Inflammatory macrophage (primary cell): Measurements from ENCODE around the gene DUSP6.

ENCODE experiments used
- DNase-seq, 2 donors: peaks; one replicate each; pipeline ENCODE4 v3.0.0-alpha.2; 2020 to 2022
- total RNA-seq, 18 experiments: gene quantifications; one replicate each; lab custom pipeline; 2026; ENCODE audit warnings: mixed read lengths in 6 of 18, inconsistent platforms in 2 of 18; lab: John Stamatoyannopoulos, UW

DUSP6 gene
- total RNA-seq: 44.1 to 425 (median 116) reads per million in 18 experiments

- DNase-seq: peak; percentile 98 to 99
Measured at GRCh38 chr12:89352492-89353187, at the start of gene DUSP6. Gene DUSP6 (minus strand): TSS chr12:89352501. CDS start chr12:89352039, 462 bp downstream.

- DNase-seq: no peak
Measured at GRCh38 chr12:89401433-89402058, 49.2 kb upstream of the DUSP6 start.

GRCh38 chr12:89400415-89400814 lies 48.1 kb upstream of the DUSP6 start:
- no peak for DNase-seq

- DNase-seq: no peak
Measured at GRCh38 chr12:89395712-89396111, 43.4 kb upstream of the DUSP6 start.

GRCh38 chr12:89393551-89394121 lies 41.3 kb upstream of the DUSP6 start:
- DNase-seq: peak; percentile 58 to 77

GRCh38 chr12:89392391-89392790 lies 40.1 kb upstream of the DUSP6 start:
- peak; percentile 42 to 62 for DNase-seq

- DNase-seq: no peak
Measured at GRCh38 chr12:89391726-89392336, 39.5 kb upstream of the DUSP6 start.

- DNase-seq: peak; percentile 78 to 84
Measured at GRCh38 chr12:89390802-89391673, 38.7 kb upstream of the DUSP6 start.

- DNase-seq: peak; percentile 65 to 67
Measured at GRCh38 chr12:89389755-89390661, 37.7 kb upstream of the DUSP6 start.

- DNase-seq: no peak
Measured at GRCh38 chr12:89386138-89386537, 33.8 kb upstream of the DUSP6 start.

- no peak for DNase-seq
Measured at GRCh38 chr12:89384807-89385206, 32.5 kb upstream of the DUSP6 start.

- peak; percentile 41 to 69 for DNase-seq
Measured at GRCh38 chr12:89384050-89384758, 31.9 kb upstream of the DUSP6 start.

GRCh38 chr12:89383235-89384049 lies 31.1 kb upstream of the DUSP6 start:
- peak; percentile 48 to 52 for DNase-seq

- DNase-seq: peak; percentile 65 to 81
Measured at GRCh38 chr12:89382328-89382727, 30.0 kb upstream of the DUSP6 start.

- DNase-seq: no peak
Measured at GRCh38 chr12:89379839-89380467, 27.7 kb upstream of the DUSP6 start.

- no peak for DNase-seq
Measured at GRCh38 chr12:89379148-89379838, 27.0 kb upstream of the DUSP6 start.

- no peak for DNase-seq
Measured at GRCh38 chr12:89376844-89377243, 24.5 kb upstream of the DUSP6 start.

GRCh38 chr12:89376202-89376529 lies 23.9 kb upstream of the DUSP6 start:
- no peak for DNase-seq
